ENCODE measurements around the gene MAP4K3. TPM values are rescaled to one million over a fixed set of nuclear protein-coding genes. Genes with fewer than 3 reads are reported as not detected.

The MAP4K3 gene
- total and polyA plus RNA-seq, 2 donors from 2014 or later = 14.9 to 39.5 TPM

DNA sequence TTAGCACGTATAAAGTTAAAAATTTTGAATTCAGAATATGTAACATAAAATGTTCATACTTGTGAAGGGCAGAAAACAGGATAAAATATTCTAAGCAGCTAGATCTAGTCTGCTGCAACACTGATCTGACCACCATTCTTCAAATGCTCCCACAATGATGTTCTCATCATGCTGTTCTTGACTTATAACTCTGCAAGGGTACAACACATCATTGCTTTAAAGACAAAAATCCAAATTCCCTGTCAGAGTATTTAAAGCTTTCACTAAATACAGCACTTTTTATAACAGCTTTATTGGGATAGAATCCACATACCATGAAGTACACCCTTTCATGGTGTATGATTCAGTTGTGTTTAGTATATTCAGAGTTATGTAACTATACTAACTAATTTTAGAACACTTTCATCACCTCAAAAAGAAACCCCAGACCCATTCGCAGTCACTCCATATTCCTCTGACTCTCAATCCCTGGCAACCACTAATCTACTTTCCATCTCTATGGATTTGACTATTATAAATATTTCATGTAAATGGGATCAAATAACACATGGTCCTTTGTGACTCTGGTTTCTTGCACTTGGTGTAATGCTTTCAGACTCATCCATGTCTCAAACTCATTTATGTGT is 56.4 kb downstream of the MAP4K3 start:
- no peak for FAIRE-seq
- peaks cover 0 to 5% (median 2%) of the 10 kb centered on the region in 3 donors for H3K36me3 ChIP-seq (ENCODE audit: control insufficient read depth in 2 of 3, insufficient read depth in 3 of 3, low read length in 3 of 3)
- H3K27ac ChIP-seq (ENCODE audit: low read depth in 2 of 2, low read length in 2 of 2) = peak overlapping the region in 1 of 2 donors; percentile 40
- H3K27me3 ChIP-seq (ENCODE audit: control insufficient read depth, insufficient read depth, low read length) = no peaks in the 10 kb centered on the region
- no peak overlapping the region for H3K9ac ChIP-seq (ENCODE audit: low read length in 3 of 3)
- intact Hi-C loops (cut with DNase I) = no loop called here
- no peak for TF ChIP-seq CTCF (IDR thresholded peaks at IDR 0.05; ENCODE audit: borderline replicate concordance, extremely low read depth, insufficient read depth)
- no peak for DNase-seq
- no peaks in the 10 kb centered on the region for H3K9me3 ChIP-seq (ENCODE audit: control insufficient read depth in 2 of 3, insufficient read depth in 1 of 3, low read length in 3 of 3)
- H3K4me3 ChIP-seq (ENCODE audit: low read length in 3 of 3) = no peak overlapping the region
- peaks cover 0 to 15% (median 8%) of the 10 kb centered on the region in 3 donors for H3K4me1 ChIP-seq (ENCODE audit: control insufficient read depth in 2 of 3, insufficient read depth in 2 of 3, low read depth in 1 of 3, low read length in 3 of 3)

- Histone ChIP-seq H3K4me1 (ENCODE audit: control insufficient read depth in 2 of 3, insufficient read depth in 2 of 3, low read depth in 1 of 3, low read length in 3 of 3) (peaks cover 0 to 15% (median 8%) of the 10 kb centered on the region in 3 donors), H3K27ac (ENCODE audit: low read depth in 2 of 2, low read length in 2 of 2) (peak overlapping the region in 1 of 2 donors; percentile 40), H3K9ac (ENCODE audit: low read length in 3 of 3) (no peak overlapping the region), H3K27me3 (ENCODE audit: control insufficient read depth, insufficient read depth, low read length) (no peaks in the 10 kb centered on the region), H3K4me3 (ENCODE audit: low read length in 3 of 3) (no peak overlapping the region), H3K9me3 (ENCODE audit: control insufficient read depth in 2 of 3, insufficient read depth in 1 of 3, low read length in 3 of 3) (no peaks in the 10 kb centered on the region), H3K36me3 (ENCODE audit: control insufficient read depth in 2 of 3, insufficient read depth in 3 of 3, low read length in 3 of 3) (peaks cover 0 to 7% (median 2%) of the 10 kb centered on the region in 3 donors)
- intact Hi-C loops (cut with DNase I) = no loop called here
- FAIRE-seq (peak; percentile 96), DNase-seq (peak in 2 of 5 donors; percentile 76 to 83)
- TF ChIP-seq CTCF (IDR thresholded peaks at IDR 0.05; ENCODE audit: borderline replicate concordance, extremely low read depth, insufficient read depth) = peak; percentile 57
Observed at GRCh38 chr2:39379643-39380524, 57.2 kb downstream of the MAP4K3 start.

DNA sequence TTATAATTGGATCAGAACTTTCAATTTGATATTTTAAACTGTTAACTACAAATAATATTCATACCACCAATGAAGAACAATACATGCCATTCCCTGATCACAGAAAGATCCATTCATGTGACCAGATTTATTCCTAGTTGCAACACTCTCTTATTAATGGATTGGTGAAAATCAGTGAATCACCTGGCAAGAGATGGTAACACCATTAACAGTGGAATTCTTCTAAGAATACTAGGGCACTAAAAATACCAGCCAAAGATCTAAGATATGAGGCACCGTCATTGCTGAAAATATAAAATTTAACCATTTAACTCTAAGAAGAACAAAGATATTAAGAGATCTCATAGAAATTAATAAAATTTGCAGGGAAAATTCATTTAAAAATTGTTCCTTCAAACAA is 58.1 kb downstream of the MAP4K3 start:
- H3K36me3 ChIP-seq (ENCODE audit: control insufficient read depth in 2 of 3, insufficient read depth in 3 of 3, low read length in 3 of 3) = peaks cover 0 to 7% (median 2%) of the 10 kb centered on the region in 3 donors
- peak overlapping the region in 1 of 2 donors; percentile 23 for H3K27ac ChIP-seq (ENCODE audit: low read depth in 2 of 2, low read length in 2 of 2)
- peaks cover 0 to 15% (median 8%) of the 10 kb centered on the region in 3 donors for H3K4me1 ChIP-seq (ENCODE audit: control insufficient read depth in 2 of 3, insufficient read depth in 2 of 3, low read depth in 1 of 3, low read length in 3 of 3)
- DNase-seq (no peak), FAIRE-seq (no peak)
- no peak for TF ChIP-seq CTCF (IDR thresholded peaks at IDR 0.05; ENCODE audit: borderline replicate concordance, extremely low read depth, insufficient read depth)
- H3K4me3 ChIP-seq (ENCODE audit: low read length in 3 of 3) = no peak overlapping the region
- no peaks in the 10 kb centered on the region for H3K9me3 ChIP-seq (ENCODE audit: control insufficient read depth in 2 of 3, insufficient read depth in 1 of 3, low read length in 3 of 3)
- H3K27me3 ChIP-seq (ENCODE audit: control insufficient read depth, insufficient read depth, low read length) = no peaks in the 10 kb centered on the region
- no peak overlapping the region for H3K9ac ChIP-seq (ENCODE audit: low read length in 3 of 3)
- intact Hi-C loops (cut with DNase I) = no loop called here
